ENCODE data around the gene SYNE2. TPM values are rescaled to one million over a fixed set of nuclear protein-coding genes. Genes with fewer than 3 reads are reported as not detected.
A peak's percentile ranks its signal among the peaks of the same experiment; 100 is the strongest.

The SYNE2 gene
- total and polyA plus RNA-seq, 10 of the 15 experiments (the other 5 are each of a cell fraction or from before 2014, with no cell fraction given), result 2.1 to 52.7 (median 38.1) TPM

GRCh38 chr14:64109819-64110554 lies 257.2 kb downstream of the SYNE2 start:
- no peak overlapping the region for H2AFZ ChIP-seq (ENCODE audit: control insufficient read depth, low read depth, low read length)
- no peaks in the 10 kb centered on the region for H3K9me3 ChIP-seq (replicated peaks; ENCODE audit: control insufficient read depth, insufficient read depth, low read length)
- no TSS peak for BruUV-seq (replicated peaks)
- ATAC-seq (no peak), DNase-seq (ENCODE audit: low read depth, low spot score) (no peak), FAIRE-seq (peak; percentile 13)
- 94% methylated on average over 1 of the region's 1 CpG for WGBS (ENCODE audit: insufficient coverage, insufficient replicate concordance, low lambda C conversion rate, missing lambda C conversion rate)
- no peaks in the 10 kb centered on the region for H4K20me1 ChIP-seq (ENCODE audit: control insufficient read depth, insufficient read depth)
- peaks cover 6 to 12% of the 10 kb centered on the region in 2 experiments for H3K36me3 ChIP-seq (ENCODE audit: control insufficient read depth in 2 of 2, insufficient read depth in 2 of 2, low read length in 1 of 2)
- H3K4me2 ChIP-seq (ENCODE audit: control insufficient read depth, insufficient read depth), result no peak overlapping the region
- SMC1A ChIA-PET (ENCODE audit: uncharacterized antibody, unreplicated experiment), result interaction anchor here (0.8 to 1.2 kb wide), 2 partner anchors 16 to 193 kb away, joined by 3 to 5 read pairs; no protein-coding TSS in a partner anchor
- intact Hi-C loops (cut with micrococcal nuclease; ENCODE audit: unreplicated experiment) (no loop called here), in situ Hi-C loops (cut with MboI) (no loop called here)
- H3K4me3 ChIP-seq, result no peak overlapping the region
- RAD21 ChIA-PET (ENCODE audit: unreplicated experiment), result interaction anchor here (0.6 to 0.7 kb wide), 2 partner anchors 41 to 498 kb away, joined by 3 to 4 read pairs; no protein-coding TSS in a partner anchor
- CTCF ChIA-PET, result interaction anchor here (0.6 to 0.8 kb wide), 2 partner anchors 191 to 193 kb away, joined by 3 to 4 read pairs; no protein-coding TSS in a partner anchor
- POLR2A ChIA-PET, result interaction anchor here (0.6 kb wide), 2 partner anchors 42 to 385 kb away, joined by 3 to 5 read pairs; no protein-coding TSS in a partner anchor
- no peaks in the 10 kb centered on the region for H3K27me3 ChIP-seq (replicated peaks in 1 of 2; ENCODE audit: control insufficient read depth in 2 of 2, insufficient read depth in 2 of 2, low read length in 1 of 2)
- H3K4me1 ChIP-seq (ENCODE audit: control insufficient read depth, insufficient read depth, low read length), result no peaks in the 10 kb centered on the region
- no peak overlapping the region for H3K9ac ChIP-seq (ENCODE audit: control insufficient read depth, insufficient read depth, low read length)
- H3K79me2 ChIP-seq (ENCODE audit: control insufficient read depth, insufficient read depth, low read length), result no peaks in the 10 kb centered on the region
- H3K27ac ChIP-seq (ENCODE audit: control insufficient read depth, insufficient read depth), result no peak overlapping the region
- TF ChIP-seq KLF5 (IDR thresholded peaks at IDR 0.05; ENCODE audit: partially characterized antibody) (no peak), ELK1 (IDR thresholded peaks at IDR 0.05; ENCODE audit: low read depth, low read length) (no peak), MAX (IDR thresholded peaks at IDR 0.05; ENCODE audit: low read depth, low read length) (no peak), ZBTB11 (CRISPR knock-in tag; IDR thresholded peaks at IDR 0.05) (no peak), MTA3 (IDR thresholded peaks at IDR 0.05; ENCODE audit: borderline replicate concordance, low read length) (no peak), CEBPZ (IDR thresholded peaks at IDR 0.05; ENCODE audit: low read depth, low read length) (no peak), POU2F2 (IDR thresholded peaks at IDR 0.05; ENCODE audit: borderline replicate concordance, low read depth, low read length) (no peak), YBX1 (IDR thresholded peaks at IDR 0.05) (no peak), USF2 (IDR thresholded peaks at IDR 0.05; ENCODE audit: borderline replicate concordance, low read depth, low read length) (no peak), E2F4 (IDR thresholded peaks at IDR 0.05; ENCODE audit: low read depth, low read length) (no peak), ZNF24 (IDR thresholded peaks at IDR 0.05) (no peak), TAF1 (IDR thresholded peaks at IDR 0.05; ENCODE audit: borderline replicate concordance, low read depth, low read length) (no peak)
